Medulla oblongata (tissue), 1 donor: ENCODE measurements around the gene DALRD3.

ENCODE experiments used
- DNase-seq: peaks from one replicate; pipeline ENCODE4 v3.0.0-alpha.2; 2015; ENCODE audit errors: extremely low spot score

Gene DALRD3, protein sequence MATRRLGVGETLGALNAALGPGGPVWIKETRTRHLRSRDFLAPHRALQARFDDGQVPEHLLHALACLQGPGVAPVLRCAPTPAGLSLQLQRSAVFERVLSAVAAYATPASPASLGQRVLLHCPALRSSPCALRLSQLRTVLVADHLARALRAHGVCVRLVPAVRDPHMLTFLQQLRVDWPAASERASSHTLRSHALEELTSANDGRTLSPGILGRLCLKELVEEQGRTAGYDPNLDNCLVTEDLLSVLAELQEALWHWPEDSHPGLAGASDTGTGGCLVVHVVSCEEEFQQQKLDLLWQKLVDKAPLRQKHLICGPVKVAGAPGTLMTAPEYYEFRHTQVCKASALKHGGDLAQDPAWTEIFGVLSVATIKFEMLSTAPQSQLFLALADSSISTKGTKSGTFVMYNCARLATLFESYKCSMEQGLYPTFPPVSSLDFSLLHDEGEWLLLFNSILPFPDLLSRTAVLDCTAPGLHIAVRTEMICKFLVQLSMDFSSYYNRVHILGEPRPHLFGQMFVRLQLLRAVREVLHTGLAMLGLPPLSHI

DNA sequence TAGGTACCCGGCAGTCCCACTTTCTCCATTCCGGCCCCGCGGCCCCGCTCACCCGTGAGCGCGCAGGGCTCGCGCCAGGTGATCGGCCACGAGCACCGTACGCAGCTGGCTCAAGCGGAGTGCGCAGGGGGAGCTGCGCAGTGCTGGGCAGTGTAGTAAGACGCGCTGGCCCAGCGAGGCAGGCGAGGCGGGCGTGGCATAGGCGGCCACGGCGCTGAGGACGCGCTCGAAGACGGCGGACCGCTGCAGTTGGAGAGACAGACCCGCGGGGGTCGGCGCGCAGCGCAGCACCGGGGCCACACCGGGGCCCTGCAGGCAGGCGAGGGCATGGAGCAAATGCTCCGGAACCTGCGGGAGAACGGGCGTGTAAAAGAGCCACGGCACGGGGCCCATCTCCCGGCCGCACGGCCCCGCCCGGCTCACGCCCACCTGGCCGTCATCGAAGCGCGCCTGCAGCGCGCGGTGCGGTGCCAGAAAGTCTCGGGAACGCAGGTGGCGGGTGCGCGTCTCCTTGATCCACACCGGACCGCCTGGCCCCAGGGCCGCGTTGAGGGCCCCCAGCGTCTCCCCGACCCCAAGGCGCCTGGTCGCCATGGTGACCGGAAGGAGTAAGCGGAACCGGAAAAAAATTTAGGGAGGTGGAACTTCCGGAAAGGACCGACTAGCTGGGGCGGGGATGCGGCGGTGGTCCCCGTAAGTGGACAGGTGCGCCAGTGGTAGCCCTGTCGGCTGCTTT, at the start of gene DALRD3:
TSS of gene DALRD3 (minus strand) at position 610 of the 736 bp plus-strand sequence. CDS start at position 594, 16 bp downstream.
- DNase-seq, result peak; percentile 81

DNA sequence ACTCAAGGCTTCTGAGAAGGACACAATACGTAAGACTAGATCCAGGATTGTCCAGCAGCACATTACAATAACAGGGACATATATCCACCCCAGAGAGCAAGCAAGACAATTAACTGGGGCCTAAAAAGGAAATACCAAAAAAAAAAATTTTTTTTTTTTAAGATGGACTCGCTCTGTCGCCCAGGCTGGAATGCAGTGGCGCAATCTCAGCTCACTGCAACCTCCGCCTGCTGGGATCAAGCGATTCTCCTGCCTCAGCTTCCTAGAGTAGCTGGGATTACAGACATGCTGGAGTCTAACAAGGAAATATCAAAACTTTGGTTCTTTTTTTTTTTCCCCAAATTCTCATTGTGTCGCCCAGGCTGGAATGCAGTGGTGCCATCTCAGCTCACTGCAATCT, 39.6 kb upstream of the DALRD3 start:
- no peak for DNase-seq

DNA sequence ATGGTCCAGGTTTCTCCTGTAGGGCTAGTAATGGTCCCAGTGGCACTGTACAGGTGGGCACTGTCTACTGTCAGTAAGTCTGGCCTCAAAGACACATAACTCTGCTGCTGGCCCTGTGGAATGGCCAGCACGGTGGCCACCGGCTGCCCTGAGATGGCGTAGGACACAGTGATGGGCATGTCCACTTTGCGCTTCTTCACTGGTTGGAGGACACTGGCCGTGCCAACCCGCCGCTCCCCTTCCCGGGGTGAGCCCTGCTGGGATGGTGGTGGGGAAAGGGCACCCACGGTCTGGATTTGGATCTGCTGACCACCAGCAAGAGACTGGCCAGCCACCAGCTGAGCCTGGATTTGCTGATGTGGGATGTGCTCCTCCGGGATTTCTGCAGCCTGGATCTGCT, 38.9 kb upstream of the DALRD3 start:
- no peak for DNase-seq

DNA sequence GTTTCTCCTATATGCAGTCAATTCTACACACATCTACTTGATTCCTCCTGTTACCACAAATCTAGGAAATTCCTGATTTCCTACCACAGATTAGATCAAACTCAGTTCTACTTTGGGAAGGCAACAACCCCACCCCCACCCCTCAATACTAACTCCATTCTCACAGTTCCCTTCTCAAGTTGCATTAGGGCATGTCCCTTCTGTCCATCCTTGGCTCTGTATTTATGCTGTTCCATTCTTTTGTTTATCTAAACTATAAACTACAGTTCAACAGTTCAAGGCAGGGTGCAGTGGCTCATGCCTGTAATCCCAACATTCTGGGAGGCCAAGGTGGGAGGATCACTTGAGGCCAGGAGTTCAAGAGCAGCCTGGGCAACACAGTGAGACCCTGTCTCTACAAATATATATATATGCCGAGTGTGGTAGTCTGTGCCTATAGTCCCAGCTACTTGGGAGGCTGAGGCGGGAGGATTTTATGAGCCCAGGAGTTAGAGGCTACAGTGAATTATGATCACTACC, 36.0 kb upstream of the DALRD3 start:
- DNase-seq, result no peak

DNA sequence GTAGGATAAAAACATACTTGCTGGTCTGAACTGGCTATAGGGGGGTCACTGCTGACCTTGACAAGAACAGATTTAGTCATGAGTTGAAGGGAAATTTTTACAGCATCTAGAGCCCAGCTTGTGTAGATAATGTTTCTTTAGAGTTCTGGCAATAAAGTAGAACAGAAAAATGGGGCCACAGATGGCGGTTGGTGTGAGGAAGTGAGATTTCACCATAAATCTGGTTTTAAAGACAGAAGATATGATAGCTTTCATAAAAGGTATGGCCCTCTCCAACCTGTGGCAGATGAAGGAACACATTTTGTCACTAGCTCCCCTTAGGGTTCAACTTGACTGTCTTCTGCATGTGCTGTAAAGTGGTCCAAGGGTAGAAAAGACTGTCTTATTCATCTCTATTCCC, 35.2 kb upstream of the DALRD3 start:
- DNase-seq, result no peak

DNA sequence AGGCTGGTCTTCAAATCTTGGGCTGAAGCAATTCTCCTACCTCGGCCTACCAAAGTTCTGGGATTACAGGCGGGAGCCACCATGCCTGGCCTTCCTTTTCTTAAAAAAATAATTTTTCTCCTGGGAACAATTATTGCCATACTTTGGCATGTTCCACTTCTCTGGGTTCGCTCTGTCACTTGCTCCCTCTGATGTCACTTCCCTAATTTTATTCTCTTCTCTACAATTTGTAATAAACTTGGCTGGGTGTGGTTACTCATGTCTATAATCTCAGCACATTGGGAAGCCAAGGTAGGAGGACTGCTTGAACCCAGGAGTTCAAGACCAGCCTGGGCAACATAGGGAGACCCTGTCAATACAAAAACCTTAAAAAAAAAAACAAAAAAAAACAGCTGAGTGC, 16.9 kb upstream of the DALRD3 start:
- DNase-seq, result no peak

DNA sequence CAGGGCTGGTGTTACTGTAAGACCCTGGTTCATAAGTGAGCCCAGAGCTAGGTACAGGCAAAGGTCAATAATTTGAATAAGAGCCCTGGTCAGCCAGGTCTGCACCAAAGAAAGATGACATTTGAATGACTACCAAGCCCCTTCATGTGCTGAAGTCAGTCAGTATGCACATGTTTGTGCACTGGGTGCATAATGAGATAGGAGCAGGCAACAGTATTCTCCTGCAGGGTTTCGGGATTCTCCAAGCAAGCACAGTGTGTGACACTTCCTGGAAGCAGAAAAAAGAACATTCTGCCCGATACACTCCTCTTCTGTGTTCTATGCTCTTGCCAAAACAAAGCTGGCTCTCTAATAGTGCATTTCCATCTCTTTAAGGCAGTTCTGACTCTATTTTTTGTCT, 16.3 kb upstream of the DALRD3 start:
- DNase-seq, result no peak

DNA sequence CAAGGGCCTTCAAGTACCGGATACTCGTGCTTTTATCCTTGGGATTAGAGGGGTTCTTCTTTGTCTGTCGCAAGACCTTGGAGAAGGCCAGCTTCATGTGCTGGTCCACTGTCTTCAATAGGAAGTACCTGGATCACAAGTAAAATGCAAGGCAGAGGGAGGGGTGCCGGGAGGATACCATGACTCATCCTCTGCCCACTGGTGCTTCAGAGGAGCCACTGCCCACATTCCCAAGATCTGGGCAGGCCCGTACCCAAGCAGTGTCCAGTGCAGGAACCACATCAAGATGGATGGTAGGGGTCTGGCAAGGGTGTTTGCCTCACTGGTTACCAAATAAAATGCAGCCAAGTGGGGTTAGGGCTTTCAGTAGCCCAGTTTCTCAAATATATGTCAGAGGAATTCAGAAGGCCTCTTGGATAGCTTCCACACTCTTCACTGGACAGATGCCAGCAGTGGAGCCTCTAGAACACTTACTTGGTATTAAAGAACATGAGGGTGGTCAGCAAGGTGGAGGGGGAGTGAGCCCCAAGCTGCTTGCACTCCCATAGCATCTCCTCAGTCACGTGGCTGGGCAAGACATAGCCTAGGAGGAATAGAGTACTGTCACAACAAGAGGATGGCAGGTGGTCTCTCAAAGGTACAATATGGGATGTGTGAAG, 14.4 kb upstream of the DALRD3 start:
- no peak for DNase-seq

DNA sequence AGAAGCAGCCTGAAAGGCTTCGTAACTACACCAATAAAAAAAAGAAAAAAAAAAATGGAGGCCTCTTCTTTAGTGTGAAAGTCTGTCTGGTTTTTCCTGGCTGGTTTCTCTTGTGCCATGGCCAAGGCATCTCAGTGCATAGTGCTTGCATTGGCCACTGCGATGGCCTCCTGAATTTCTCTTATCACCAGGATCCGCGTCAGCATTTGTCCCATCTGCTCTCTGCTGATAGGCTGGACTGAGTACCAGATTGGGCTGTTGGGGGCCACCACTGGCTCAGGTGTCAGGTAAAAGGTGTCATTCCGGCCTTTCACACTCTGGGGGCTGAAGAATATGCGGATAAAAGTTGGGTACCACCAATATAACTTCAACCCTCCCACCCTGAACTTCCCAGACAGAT, 11.9 kb upstream of the DALRD3 start:
- DNase-seq, result no peak

DNA sequence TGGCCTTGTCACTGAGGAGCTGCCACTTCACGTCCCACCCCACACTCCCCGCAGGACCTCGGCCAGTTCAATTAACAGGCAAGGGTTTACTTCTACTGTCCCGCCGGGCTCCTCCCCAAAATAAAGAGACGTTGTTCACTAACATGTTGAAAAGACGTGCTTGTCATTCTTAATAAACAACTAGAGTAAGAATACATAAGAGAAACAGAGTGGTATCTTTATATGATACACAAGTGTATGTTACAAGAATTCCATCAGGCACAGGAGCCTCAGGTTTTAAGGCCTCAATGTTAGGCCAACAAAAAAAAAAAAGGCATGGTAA, 11.1 kb upstream of the DALRD3 start:
- DNase-seq, result no peak

DNA sequence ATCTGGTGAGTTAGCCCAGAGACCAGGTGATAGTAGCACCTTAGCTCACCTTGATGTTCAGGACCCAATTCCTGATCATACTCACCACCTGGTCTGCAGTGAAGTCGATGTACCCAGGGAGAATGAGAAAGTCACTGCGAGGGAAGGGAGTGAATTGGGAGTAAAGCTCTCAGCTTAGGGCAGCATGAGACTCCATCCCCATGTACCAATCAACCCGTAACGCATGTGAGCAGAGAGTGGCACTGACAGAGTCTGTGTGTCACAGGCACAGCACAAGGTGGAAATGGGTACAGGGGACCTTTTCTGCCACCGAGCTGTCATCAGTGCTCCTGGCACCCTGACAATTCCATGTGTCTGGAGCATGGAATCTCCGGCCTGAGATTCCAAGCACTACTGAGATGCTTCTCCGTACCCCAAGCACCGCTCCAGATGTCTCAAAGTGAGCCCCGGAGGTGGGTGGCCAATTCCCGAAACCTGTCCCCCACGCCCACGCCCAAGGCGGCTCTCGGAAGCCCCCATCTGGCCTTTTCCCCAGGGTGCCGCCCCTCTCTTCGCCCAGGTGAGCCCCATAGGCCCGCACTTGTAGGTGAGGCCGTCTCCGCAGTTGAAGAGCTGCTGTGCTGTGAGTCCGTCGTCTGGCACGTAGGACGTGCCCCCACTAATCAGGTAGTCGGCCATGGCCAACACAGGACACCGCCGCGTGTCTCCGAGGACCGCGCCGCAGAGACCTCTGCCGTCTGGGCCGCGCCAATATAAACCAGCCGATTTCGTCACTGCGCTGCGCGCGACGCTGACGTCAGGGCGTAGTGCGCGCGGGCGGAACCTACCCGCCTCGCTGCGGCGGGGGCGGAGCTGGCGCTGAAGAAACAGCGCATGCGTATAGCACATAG, 10.5 kb upstream of the DALRD3 start, which contains the start of gene IMPDH2:
TSS of gene IMPDH2 (minus strand) at position 726 of the 890 bp plus-strand sequence. CDS start at position 678, 48 bp downstream.
- peak; percentile 96 for DNase-seq

DNA sequence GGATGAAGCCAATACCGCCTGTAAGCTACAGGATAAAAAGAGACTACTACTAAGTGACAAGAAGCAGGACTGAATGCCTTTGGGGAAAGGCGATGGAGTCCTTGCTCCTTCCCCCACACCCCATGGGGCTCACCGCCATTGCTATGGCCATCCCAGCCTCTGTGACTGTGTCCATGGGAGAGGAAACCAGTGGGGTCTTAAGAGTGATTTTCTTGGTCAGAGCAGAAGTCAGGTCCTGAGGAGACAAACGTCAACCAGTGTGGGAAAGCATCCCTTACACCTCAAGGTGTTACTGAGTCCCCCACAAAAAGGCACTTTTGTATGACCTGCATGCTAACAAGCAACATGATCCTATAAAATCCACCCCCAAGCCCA, 9.9 kb upstream of the DALRD3 start:
- no peak for DNase-seq

DNA sequence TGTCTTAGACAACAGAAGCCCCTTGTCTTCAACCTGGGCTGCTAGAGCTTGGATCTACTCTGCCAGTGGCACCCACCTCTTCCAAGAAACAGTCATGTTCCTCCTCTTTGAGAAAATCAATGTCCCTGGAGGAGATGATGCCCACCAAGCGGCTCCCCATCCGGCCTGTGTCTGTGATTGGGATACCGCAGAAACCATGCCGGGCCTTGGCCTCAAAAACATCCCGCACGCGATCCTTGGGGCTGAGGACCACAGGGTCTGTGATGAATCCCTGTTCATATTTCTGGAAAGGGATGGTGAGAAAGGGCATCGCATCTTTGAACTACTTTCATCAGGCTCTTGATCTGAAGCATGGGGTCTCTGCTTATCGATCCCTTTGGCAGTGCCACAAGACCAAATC, 9.3 kb upstream of the DALRD3 start:
- no peak for DNase-seq

DNA sequence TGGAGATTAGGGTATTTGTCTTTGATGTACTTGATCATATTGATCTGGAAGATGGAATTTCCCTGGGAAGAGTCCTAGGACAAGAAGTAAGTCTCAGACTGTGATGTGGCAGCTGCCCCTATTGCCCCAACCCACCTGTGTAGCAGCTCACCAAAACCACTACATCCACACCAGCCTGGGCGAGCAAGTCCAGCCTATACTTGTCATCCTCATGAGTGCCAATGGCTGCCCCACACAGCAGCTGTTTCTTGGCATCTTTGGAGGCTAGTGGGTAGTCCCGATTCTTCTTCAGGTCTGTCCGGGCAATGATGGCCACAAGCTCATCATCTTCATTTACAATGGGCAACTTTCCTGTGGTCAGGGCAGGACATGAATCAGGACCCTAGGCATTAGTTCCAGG, 8.2 kb upstream of the DALRD3 start:
- no peak for DNase-seq

DNA sequence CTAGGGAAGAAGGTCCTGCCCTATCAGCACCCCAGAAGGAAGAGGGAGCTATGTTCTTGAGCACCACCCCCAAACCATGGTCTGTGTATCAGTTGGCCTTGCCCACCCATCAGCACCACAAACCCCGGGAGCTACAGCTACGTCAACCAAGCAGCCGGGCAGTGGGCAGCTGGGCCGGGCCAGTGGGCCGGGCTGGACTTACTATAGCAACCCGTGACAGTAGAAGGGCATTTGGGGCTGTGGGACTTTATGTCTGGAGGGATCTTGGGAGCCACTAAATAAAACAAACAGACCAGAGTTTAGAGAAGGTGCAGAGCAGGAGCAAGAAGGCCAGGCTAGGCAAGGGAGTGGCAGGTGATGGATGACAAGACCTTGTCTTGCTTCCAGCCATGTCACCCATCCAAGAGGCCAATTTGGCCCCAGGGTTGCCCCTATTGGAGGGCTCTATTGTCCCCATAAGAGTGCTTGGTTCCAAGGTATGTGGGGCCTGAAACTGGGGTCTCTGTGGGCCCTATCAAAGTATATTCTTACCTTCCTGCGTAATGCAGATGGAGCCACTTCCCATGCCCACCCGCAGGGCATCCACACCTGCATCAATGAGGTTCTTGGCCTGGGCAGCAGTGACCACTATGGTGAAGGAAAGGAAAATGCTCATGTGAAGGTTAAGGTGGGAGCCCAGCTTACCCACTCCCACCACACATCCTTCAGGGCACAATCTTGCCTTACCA, 7.6 kb upstream of the DALRD3 start:
- no peak for DNase-seq

DNA sequence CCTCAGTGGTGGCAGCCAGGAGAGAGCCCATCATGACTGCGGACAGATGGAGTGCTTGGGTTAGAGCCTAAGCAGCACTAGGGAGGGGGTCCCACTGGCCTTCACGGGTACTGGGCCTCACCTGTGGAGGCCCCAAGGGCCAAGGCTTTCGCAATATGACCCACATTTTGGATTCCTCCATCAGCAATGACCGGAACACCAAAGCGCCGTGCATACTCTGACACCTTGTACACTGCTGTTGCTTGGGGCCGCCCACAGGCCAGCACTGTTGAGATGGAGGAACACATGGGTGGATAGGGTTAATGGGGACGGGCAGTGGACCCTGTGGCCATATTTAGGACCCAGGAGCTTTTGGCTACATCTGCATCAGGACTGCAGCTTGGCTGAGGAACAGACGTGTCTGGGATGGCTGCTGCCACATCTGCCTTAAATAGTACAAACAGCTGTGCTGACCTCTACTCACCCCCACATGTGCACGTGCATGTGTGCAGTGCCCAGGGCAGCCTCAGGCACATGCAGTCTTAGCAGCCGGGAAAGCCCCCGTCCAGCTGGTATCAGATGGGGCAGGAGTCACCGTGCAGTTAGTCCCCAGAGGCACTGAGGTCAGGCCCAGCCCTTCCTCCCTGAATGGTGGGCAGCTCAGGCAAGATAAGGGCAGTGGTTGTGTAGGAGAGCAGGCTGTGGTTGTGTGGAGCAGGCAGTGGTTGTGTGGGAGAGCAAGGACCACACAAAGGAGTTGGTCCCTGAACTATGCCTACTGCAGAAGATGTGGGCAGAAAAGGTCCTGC, 6.8 kb upstream of the DALRD3 start:
- no peak for DNase-seq

DNA sequence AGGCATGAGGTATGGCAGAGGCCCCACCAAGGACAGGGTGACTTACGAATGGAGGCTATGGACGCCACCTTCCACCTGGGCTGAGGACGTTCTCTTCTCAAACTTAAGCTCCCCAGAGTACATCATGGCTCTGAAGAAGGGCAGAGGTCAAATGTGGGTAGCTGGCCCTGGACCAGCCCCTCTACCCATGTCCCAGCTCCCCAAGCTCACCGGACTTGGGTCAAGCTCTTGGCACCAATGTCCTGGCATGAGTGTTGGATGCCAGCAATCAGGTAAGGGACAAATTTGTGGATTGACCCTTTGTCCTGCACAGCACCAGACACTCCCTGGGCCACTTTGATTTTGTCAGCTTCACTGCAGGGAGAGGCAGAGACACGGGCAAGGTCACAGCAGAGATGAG, 6.1 kb upstream of the DALRD3 start:
- DNase-seq, result no peak

DNA sequence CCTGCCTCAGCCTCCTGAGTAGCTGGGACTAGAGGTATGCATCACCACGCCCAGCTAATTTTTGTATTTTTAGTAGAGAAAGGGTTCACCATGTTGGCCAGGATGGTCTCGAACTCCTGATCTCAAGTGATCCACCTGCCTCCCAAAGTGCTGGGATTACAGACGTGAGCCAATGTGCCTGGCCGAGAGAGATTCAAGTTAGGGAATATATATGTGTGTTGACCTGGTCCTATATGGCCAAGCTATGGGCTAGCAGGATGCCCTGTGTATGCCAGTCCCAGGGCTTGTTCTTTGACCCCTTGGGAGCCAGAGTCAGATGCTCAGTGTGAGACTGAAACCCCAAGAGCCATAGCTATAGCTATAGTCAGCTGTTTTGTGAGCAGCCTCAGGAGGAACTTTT, 5.4 kb upstream of the DALRD3 start:
- DNase-seq, result no peak

DNA sequence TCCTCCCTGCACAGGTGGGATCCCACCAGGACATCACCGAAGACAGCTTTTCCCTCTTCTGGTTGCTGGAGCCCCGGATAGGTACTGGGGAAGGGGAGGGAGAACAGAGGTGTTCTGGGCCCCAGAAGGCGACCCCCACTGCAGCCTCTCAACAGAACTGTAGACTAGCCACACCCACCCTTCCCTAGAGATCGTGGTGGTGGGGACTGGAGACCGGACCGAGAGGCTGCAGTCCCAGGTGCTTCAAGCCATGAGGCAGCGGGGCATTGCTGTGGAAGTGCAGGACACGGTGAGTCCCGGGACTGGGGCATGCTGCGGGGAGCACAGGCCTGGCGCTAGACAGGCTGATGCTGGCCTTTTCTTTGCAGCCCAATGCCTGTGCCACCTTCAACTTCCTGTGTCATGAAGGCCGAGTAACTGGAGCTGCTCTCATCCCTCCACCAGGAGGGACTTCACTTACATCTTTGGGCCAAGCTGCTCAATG, 4.3 kb upstream of the DALRD3 start:
- no peak for DNase-seq
